WTC11 (cell line): ENCODE measurements around the gene MEIKIN.

Experiments used
- ATF1 ChIP-seq: sonication (generic); formaldehyde crosslinking; IDR thresholded peaks from 2 replicates; pipeline ENCODE4 v1.8.1; 2023; ENCODE audit warnings: mild to moderate bottlenecking, moderate library complexity, missing genetic modification reagents
- ATF6 ChIP-seq: sonication (generic); formaldehyde crosslinking; IDR thresholded peaks from 2 replicates; pipeline ENCODE4 v1.8.1; 2023; ENCODE audit warnings: mild to moderate bottlenecking, missing genetic modification reagents
- CTCF ChIP-seq: fragments of 200-600 bp; IDR thresholded peaks from 2 replicates; pipeline ENCODE4 v1.8.0; 2022; ENCODE audit warnings: antibody characterized with exemption
- HMGXB4 ChIP-seq: sonication (generic); formaldehyde crosslinking; IDR thresholded peaks from 2 replicates; pipeline ENCODE4 v1.8.1; 2023; ENCODE audit warnings: mild to moderate bottlenecking, moderate library complexity, missing genetic modification reagents

GRCh38 chr5:131984956-131985665, 39.6 kb upstream of the MEIKIN start:
- TF ChIP-seq HMGXB4 (no peak), CTCF (no peak), ATF1 (CRISPR knock-in tag) (no peak), ATF6 (CRISPR knock-in tag) (no peak)
